NB4 (cell line): ENCODE data around the gene DENND1A.

Experiments
- POLR2A ChIP-seq: IDR thresholded peaks from 2 replicates; pipeline ENCODE4 v1.6.1; 2011; ENCODE audit warnings: mild to moderate bottlenecking; ENCODE audit not compliant: insufficient read length; ENCODE audit errors: extremely low read depth
- TF ChIP-seq, protein P1 (sequence below): IDR thresholded peaks from one replicate; pipeline ENCODE4 v1.5.1; 2012; ENCODE audit warnings: low read depth, low read length
- TF ChIP-seq, protein P2 (sequence below): IDR thresholded peaks from 2 replicates; pipeline ENCODE4 v1.6.1; 2011; ENCODE audit warnings: low read depth, low read length

DNA sequence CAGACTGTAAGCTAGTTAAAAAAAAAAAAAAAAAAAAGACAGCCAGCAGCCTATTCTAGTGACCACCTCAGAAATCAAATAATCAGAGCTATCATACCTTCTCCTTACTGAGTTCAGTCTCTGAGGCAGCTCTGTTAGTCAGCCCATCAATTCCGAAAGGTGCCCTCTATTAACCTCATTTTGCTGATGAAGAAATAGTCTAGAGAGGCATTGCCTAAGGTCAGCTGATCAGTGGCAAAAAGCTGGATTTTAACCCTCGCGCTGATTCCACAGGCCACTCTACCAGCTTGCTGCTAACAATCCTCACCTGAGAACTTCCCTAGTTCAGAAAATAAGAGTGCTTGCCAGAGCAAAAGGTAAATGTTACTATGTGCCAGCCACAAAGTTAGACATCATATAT, 172.0 kb downstream of the DENND1A start:
- TF ChIP-seq, protein P1, sequence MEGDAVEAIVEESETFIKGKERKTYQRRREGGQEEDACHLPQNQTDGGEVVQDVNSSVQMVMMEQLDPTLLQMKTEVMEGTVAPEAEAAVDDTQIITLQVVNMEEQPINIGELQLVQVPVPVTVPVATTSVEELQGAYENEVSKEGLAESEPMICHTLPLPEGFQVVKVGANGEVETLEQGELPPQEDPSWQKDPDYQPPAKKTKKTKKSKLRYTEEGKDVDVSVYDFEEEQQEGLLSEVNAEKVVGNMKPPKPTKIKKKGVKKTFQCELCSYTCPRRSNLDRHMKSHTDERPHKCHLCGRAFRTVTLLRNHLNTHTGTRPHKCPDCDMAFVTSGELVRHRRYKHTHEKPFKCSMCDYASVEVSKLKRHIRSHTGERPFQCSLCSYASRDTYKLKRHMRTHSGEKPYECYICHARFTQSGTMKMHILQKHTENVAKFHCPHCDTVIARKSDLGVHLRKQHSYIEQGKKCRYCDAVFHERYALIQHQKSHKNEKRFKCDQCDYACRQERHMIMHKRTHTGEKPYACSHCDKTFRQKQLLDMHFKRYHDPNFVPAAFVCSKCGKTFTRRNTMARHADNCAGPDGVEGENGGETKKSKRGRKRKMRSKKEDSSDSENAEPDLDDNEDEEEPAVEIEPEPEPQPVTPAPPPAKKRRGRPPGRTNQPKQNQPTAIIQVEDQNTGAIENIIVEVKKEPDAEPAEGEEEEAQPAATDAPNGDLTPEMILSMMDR: no peak
- TF ChIP-seq POLR2A: no peak
- TF ChIP-seq, protein P2, sequence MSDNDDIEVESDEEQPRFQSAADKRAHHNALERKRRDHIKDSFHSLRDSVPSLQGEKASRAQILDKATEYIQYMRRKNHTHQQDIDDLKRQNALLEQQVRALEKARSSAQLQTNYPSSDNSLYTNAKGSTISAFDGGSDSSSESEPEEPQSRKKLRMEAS: no peak
